Measurements from ENCODE around the gene MIS12. TPM values are rescaled to one million over a fixed set of nuclear protein-coding genes. Genes with fewer than 3 reads are reported as not detected.

MIS12 gene
- total RNA-seq, 2 experiments from 2014 or later: 30.4 to 32.0 TPM

Other genes starting within 250 kb of the MIS12 start
- gene RABEP1, start 204.3 kb upstream of the MIS12 start, total RNA-seq: 10 to 100 TPM; 60.7 to 60.8 TPM
- 100 to 1,000 TPM; 110 to 113 TPM for gene NUP88, start 66.9 kb upstream of the MIS12 start, total RNA-seq
- gene RPAIN, start 66.4 kb upstream of the MIS12 start, total RNA-seq: 10 to 100 TPM; 51.7 to 53.4 TPM
- 100 to 1,000 TPM; 342 TPM for gene C1QBP, start 47.4 kb upstream of the MIS12 start, total RNA-seq
- gene DHX33, start 17.6 kb upstream of the MIS12 start, total RNA-seq: 10 to 100 TPM; 21.8 to 21.9 TPM
- gene DERL2, start 388 bp upstream of the MIS12 start, total RNA-seq: 10 to 100 TPM; 54.8 to 57.8 TPM
- 10 to 100 TPM; 39.9 to 45.0 TPM for gene NLRP1, start 97.9 kb downstream of the MIS12 start, total RNA-seq

All from activated CD4-positive, alpha-beta memory T cell treated with anti-CD3 and anti-CD28 coated beads for 36 hours (primary cell).